Ovary (tissue), 3 donors: ENCODE measurements around the gene CCDC138.

Source experiments
- CTCF ChIP-seq, 3 donors: fragments of 450-650 bp in 2 of 3; fragments of 200-600 bp in 1 of 3; IDR thresholded peaks; one replicate each; pipeline versions ENCODE4 v1.5.1 to v1.8.0; 2016 to 2022; ENCODE audit warnings: antibody characterized with exemption in 3 of 3, mild to moderate bottlenecking in 1 of 3
- POLR2A ChIP-seq: fragments of 450-650 bp; IDR thresholded peaks from one replicate; pipeline ENCODE4 v1.6.1; 2017; ENCODE audit warnings: antibody characterized with exemption, mild to moderate bottlenecking, moderate library complexity
- donor health status: DM: no; HTN: no; CAD: no.

DNA sequence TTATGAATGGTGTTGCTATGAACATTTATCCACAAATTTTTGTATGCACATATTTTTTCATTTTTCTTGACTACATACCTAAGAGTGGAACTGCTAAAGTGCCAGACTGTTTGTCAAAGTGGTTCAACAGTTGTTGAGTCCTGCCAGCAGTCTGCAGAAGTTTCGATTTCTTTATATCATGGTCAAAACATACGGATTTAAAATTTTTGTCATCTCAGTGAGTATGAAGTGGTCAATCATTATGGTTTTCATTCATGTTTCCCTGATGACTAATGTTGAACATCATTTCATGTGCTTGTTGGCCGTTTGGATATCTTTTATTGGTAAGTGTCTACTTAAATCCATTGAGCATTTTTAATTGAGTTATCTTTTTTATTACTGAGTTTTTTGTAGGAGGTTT lies 39.2 kb downstream of the CCDC138 start:
- TF ChIP-seq CTCF (IDR thresholded peaks at IDR 0.05) = no peak
- no peak for TF ChIP-seq POLR2A
